ENCODE results near the gene GRK7.
A peak's percentile ranks its signal among the peaks of the same experiment; 100 is the strongest.

The GRK7 gene, protein sequence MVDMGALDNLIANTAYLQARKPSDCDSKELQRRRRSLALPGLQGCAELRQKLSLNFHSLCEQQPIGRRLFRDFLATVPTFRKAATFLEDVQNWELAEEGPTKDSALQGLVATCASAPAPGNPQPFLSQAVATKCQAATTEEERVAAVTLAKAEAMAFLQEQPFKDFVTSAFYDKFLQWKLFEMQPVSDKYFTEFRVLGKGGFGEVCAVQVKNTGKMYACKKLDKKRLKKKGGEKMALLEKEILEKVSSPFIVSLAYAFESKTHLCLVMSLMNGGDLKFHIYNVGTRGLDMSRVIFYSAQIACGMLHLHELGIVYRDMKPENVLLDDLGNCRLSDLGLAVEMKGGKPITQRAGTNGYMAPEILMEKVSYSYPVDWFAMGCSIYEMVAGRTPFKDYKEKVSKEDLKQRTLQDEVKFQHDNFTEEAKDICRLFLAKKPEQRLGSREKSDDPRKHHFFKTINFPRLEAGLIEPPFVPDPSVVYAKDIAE (N-terminal part only)

DNA sequence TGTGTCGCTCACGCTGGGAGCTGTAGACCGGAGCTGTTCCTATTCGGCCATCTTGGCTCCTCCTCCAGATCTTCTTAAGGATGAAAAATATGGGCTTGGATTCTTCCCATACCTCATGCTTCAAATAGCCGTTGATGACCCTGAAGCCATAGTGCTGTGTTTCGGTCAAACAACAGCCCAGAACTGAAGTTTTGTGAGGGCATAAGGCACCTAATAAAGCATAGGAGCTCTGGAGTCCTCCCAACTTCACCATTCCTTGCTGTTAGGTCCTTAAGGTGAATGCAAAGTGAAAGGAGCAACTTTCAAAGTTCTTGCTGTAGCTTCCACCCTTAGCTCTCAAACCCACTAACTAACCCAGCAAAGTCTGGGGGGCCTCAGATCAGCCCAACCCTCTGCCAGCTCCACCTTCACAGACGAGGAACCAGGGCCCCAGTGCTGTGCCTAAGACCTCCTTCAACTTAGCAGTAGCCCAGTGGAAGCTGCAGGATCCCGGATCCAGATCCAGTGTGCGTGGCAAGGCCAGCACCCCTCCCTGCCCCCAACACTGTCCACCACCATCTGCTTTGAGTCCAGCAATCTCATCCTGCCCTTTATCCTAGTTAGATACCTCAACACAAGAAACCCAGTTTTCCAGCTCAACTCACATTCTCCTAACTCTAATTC lies at the start of gene GRK7:
Gene GRK7 (plus strand): TSS at position 321 of the 663 bp plus-strand sequence. CDS start 14,877 bp downstream, outside the sequence.
- DNase-seq (ENCODE audit: low read depth), result no peak

DNA sequence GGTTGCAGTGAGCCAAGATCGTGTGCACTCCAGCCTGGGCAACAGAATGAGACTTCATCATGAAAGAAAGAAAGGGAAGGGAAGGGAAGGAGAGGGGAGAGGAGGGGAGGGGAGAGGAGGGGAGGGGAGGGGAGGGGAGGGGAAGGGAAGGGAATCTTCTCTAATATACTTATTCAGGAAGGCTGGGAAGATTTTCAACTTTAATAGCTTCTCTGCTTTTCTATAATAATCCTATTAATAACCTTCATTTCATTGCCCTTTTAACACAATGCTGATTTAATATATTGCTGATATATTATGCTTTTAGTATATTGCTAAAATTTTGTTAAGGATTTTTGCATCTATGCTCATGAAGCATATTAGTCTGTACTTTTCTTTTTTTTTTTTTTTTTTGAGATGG lies 48.5 kb upstream of the GRK7 start:
- DNase-seq (ENCODE audit: low read depth), result no peak

DNA sequence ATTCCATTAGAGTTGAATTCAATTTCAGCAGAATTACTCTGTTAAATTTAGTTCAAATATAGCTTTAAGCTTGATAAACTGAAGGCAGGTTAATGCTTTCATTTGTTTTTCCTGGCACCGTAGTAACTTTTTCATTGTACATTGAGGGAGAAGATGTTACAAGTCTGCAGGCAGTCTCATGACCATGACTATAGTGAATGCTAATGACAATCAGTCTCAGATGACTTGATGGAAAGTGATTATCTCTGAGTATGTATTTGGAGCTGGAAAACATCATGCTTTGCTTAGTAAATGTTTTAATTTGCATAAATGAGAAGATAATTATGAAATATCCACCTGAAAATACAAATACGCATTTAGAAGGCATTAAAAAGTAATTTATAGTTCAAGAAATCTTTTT lies 41.1 kb upstream of the GRK7 start:
- DNase-seq (ENCODE audit: low read depth), result no peak

DNA sequence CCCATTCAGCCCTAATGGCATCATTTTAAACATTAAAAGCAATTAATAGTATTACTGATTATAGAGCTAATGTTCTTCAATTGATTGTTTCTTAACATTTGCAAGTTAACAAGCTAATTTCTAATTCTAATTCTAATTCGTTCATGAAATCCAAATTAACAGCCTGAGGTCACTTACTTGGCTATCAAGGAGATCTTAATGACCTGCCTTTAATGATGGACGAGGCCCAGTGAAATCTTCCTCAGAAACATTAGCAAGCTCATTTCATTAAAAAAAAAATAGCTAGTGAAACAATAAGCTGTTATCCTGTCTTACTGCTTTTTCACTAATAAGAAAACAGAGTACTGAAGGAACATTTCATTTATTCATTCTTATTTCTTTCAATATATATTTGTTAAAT lies 40.6 kb upstream of the GRK7 start:
- no peak for DNase-seq (ENCODE audit: low read depth)

DNA sequence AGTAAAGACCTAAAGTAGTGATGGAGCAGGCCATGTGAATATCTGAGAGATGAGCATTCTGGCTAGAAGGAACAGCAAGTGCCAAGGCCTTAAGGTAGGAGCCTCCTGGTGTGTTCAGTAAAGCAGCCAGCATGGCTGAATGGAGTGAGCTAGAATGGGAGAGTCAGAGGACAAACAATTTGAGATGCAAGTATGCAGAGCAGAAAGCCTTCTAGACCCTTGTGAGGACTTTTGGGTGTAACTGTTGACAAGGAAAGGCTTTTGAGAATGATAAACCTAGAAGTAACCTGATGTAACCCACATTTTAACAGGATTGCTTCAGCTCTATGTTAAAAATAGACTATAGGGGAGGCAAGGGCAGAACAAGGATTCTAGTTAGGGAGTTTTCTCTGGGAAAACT lies 40.0 kb upstream of the GRK7 start:
- DNase-seq (ENCODE audit: low read depth), result no peak

DNA sequence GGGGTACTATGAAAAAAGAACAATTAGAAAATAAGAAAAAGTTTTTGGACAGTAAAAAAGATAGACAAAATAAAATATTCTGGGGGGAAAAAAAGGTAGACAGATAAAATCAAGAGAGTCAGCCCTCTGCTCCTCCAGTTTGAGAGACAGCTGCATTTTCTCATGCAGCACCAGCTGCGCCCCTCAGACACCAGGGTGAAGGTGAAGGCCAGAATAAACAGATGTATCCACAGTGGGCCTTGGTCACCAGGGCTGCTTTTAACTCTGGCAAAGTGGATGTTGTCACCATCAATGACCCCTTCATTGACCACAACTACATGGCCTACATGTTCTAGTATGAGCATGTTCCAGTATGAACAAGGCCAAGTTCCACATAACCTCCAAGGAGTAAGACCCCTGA lies 39.0 kb upstream of the GRK7 start:
- no peak for DNase-seq (ENCODE audit: low read depth)

DNA sequence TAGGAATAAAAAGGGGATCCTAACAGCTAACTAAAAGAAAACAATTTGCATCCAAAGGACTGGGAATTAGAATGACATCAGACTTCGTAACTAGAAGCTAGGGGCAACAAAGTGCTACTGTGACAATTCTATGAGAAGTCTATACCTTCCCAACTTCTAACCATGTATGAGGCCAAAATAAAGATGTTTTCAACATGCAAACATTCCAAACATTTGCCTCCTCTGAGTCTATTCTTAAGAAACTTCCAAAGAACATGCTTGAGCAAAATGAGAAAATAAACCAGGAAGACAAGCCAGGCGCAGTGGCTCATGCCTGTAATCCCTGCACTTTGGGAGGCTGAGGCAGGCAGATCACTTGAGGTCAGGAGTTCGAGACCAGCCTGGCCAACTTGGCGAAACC lies 38.2 kb upstream of the GRK7 start:
- DNase-seq (ENCODE audit: low read depth), result no peak

DNA sequence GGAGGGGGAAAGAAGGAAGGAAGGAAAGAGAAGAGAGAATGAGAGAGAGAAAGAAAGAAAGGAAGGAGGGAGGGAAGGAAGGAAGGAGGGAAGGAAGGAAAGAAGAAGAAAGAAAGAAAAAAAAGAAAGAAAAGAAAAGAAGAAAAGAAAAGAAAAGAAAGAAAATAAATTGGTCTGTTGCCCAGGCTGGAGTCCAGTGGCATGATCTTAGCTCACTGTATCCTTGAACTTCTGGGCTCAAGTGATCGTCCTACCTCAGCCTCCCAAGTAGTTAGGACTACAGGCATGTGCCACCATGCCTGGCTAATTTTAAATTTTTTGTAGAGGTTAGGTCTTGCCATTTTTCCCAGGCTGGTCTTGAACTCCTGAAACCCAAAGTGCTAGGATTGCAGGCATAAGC lies 36.7 kb upstream of the GRK7 start:
- DNase-seq (ENCODE audit: low read depth), result no peak

DNA sequence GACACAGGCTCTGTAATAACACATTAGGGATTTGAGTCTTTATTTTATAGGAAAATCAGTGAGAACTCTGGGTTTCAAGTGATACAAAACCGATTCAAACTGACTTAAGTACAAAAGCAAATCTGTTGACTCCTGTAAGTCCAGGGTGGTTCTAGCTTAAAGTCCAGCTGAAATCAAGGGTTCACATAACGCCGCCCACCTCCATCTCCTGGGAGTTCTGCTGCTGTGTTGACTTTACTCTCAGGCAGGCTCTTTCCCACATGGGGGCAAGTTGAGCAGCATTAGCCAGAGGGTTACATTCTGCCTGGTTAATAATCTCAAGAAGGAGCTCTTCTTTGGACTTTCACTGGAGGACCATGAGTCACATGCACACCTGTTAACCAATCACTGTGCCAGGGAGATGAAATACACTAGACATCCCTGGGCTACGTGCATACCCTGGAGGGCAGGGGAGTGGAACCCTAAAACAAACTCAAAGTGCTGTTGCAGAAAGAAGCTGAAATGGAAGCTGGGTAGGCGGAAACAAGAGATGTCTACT lies 34.8 kb upstream of the GRK7 start:
- no peak for DNase-seq (ENCODE audit: low read depth)

DNA sequence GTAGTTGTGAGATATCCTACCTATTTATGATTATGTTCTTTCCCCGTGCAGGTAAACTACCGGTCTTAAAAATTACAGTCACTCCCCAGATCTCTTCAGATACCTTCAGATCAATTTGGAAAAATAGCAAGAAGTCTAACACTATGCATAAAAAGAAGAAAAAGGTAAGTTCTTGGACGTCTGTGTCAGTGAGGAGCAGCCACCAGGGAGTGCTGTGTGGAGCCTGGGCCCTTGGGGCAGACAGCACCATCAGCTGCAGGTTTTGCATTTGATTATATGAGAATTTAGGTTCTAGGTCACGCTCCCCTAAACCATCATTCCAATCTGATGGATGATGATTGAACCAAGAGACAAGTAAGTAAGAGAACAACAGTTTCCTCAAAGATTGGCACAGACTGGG lies 34.0 kb upstream of the GRK7 start:
- DNase-seq (ENCODE audit: low read depth), result no peak

DNA sequence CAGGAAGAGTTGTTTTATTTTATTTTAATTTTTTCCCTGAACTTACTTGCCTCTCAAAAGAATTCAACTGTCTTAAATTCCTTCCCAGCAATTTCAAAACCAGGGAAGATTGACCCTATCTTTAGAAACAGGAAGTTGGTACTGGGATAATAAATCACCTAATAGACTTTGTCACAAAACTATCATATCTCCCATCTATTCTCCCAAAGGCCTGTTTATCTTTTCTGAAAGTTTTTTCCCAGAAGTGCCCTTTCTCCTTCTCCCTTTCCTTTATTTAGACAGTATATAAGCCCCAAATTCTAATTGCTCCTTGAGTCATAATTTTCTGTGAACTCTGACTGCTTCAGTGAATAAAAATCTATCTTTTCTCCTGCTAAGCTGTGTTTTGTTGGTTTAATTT lies 28.0 kb upstream of the GRK7 start:
- DNase-seq (ENCODE audit: low read depth), result no peak

DNA sequence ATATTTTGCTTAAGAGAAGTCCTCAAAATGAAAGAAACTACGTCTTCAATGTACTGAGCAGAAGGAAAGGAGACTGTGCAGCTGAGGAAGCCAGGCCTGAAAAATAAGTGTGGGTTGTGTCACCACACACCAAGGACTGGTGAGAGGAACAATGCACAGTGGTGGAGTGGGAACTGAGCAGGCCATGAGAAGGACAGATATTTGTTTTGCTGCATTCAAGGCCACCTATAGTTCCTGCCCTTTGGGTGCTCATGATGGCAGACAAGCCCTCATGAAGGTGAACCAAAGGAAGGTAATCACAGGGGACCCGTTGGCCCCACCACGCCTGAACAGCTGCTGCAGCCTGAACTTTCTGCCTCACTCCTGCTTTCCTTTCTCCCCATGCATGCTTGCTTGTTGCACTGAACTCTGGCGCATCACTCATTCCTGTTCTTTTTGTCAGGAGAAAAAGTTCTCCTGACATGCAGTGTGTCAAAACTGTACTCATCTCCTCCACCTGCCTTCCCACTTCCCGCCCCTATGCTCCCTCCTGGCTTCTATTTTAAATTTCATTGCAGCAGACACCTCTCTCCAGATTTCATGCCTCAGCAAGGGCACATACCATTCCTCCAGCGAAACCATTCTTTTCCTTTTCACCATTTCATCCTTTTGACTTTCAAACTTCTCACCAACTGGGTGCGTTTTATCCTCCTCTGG lies 27.3 kb upstream of the GRK7 start:
- DNase-seq (ENCODE audit: low read depth), result no peak

DNA sequence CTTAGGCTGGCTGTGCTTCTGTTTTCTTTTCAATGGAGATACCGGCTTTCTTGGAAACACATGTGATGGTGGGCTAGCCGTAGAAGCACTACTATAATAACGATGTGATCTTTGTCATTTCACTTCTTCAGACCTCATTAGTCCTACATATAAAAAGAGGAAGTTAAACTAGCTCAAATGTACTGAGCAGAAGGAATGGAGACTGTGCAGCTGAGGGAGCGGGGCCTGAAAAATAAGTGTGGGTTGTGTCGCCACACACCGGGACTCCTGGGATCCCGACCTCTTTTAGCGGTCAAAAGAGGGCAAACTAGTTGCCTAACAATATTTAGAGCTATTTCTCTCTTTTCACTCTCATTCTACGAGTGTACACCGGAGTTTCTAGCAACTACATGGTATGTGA lies 26.1 kb upstream of the GRK7 start:
- no peak for DNase-seq (ENCODE audit: low read depth)

DNA sequence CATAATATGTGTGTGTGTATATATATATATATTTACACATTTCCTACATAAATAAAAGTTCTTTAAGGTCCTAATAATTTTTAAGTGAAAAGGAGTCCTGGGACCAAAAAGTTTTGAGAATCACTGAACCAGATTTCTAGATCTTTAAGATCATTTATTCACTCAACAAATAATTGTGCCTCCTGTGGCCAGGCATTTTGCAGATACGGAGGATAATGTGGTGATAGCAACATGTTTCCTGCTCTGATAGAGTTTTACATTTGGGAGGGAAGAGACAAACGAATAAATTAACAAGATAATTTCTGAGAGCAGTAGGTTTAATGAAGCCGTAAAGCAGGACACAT lies 25.6 kb upstream of the GRK7 start:
- no peak for DNase-seq (ENCODE audit: low read depth)

DNA sequence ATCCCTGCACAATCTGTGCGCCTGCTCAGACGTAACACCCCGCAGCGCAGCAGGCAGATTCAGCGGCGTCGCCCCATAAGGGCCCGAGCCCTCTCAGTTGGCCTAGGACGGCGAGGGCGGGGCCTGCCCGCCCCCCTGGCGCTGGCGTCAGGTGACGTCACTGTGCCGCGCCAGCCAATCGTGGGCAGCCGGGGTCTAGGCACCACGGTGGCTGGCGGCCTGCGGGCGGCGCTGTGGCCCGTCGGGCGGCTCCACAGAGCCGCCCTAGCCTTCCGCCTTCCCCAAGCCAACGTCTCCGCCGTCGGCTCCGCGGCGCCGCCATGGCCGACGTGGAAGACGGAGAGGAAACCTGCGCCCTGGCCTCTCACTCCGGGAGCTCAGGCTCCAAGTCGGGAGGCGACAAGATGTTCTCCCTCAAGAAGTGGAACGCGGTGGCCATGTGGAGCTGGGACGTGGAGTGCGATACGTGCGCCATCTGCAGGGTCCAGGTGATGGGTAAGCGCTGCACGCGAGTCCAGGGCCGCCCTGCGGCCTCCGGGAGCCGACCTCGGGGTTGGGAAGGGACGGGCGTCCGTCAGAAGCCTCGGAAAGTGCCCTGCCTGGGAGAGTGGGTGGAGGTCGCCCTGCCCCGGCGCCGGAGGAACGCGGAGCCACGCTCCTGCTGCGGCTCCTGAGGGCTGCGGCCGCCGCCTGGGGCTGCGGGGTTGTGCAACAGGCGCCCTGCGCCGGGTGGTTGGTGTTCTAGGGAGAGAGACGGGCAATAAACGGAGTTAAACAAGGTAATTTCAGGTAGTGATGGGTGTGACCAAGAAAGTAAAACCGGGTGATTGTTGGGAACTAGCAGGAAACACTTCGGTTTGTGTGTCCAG lies 25.0 kb upstream of the GRK7 start, which contains the start of gene RNF7:
Gene RNF7 (plus strand): TSS at position 277 of the 869 bp plus-strand sequence. CDS start 44 bp downstream, at position 321.
- peak; percentile 94 for DNase-seq (ENCODE audit: low read depth)

DNA sequence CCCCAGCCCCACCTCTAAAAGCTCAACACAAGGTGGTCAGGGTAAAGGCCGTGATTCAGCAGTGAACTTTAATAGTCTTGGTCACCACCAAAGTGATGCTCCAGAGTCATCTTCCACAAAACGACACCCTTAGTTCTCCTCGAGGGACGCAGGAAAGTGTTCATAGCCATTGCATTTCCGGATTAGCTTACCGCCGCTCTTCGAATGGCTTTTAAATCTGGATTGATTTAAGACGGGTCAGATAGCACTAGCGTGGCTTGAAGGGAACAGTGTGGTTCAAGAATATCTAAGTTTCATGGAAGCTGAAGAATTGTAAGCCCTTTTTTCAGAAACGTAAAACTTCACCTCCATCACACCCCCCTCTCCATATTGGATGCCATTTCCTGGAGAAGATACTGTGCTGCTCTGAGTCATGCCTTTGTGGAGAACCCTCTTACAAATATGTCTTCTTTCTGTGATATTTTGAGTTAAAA lies 24.3 kb upstream of the GRK7 start:
- DNase-seq (ENCODE audit: low read depth), result peak; percentile 71

DNA sequence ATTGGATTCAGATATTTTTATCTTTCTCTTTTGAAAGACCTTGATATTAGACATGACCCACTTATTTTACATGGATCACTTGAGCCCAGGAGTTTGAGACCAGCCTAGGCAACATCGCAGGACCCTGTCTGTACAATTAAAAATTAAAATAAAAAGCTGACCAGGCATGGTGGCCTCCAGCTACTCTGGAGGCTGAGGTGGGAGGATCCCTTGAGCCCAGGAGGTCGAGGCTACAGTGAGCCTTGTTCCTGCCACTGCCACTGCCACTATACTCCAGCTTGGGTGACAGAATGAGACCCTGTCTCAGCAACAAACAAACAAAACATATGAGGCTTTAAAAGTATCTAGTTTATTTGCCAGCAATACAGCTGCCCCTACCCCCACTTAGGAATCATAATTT lies 23.5 kb upstream of the GRK7 start:
- DNase-seq (ENCODE audit: low read depth), result no peak

DNA sequence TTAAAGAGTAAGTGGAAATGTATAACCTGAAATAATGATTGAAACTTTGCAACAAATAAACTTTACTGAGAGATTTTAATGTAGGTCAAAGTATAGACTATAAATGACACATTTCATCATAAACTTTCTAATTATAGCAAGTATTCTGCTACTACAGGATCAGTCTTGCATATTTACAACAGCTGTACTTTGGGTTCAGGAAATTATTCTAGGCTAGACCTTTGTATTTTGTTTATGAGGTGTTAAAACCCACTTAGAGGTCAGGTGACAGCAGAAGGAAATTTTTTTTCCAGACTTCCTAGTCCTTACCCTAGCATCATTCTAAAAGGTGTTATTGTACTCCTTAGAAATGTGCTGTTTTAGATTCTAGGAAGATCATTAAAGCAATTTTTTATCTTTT lies 22.9 kb upstream of the GRK7 start:
- no peak for DNase-seq (ENCODE audit: low read depth)

DNA sequence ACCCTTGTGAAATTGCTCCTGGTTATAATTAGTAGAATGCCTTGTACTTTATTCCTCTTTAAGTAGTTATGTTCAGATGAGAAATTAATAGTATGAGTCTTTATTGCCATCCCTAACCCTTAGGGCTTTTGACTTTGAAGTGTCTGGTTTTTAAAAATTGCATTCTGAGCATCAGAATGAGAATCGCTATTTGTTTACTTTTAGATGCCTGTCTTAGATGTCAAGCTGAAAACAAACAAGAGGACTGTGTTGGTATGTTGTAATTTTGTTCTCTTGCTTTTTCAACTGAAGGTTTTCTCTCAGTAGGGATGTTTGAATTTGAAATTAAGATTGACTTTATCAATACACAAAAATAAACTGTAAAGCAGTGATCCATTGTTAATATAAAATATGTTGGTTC lies 19.9 kb upstream of the GRK7 start:
- no peak for DNase-seq (ENCODE audit: low read depth)

DNA sequence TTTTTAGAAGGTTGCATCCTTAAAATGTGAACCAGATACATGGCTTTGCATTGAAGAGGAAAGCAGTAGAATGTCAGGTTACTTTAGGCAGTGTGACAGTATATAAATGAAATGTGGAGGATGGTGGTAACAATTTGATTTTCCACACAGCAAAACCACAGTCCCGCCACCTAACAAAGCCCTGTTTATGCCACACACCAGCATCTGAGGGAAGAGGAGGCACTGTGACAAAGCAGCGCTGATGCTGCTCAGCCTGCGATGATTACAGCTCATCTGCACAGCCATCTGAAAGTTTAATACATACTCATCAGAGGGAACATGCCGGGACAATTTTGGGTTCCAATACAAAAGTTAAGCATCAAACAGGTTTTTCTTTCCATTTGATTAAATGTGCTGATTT lies 16.2 kb upstream of the GRK7 start:
- DNase-seq (ENCODE audit: low read depth), result no peak

DNA sequence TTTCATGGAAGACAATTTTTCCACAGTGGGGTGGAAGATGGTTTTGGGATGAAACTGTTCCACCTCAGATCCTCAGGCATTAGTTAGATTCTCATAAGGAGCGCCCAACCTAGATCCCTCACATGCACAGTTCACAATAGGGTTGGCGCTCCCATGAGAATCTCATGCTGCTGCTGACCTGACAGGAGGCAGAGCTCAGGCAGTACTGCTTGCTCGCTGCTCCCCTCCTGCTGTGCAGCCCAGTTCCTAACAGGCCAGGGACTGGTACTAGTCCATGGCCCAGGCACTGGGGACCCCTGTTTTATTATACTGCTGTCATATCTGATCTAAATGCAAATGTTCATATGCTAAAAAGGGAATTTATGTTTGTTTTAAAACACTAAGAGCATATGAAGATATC lies 9.8 kb upstream of the GRK7 start:
- DNase-seq (ENCODE audit: low read depth), result no peak

DNA sequence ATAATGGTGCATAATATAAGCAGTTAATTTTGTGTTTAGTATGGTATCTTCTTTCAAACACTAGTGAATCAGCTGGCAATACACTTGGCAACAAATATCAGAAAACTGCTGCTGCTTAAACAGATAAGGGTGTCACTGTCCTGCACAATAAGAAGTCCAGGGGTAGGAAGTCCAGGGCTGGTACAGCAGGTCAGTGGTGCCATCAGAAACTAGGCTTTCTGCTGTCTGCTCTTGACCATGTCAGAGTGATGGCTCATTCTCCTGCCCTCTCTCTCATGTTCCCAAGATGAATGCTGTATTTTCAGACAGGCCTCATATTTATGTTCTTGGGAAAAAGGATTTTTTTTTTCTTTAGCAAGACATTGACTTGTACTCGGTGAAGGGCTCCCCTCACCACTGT lies 9.2 kb upstream of the GRK7 start:
- DNase-seq (ENCODE audit: low read depth), result no peak

All from iris pigment epithelial cell (primary cell).